Stimulated activated CD4-positive, alpha-beta T cell treated with anti-CD3 and anti-CD28 coated beads, Interleukin-12 subunit alpha, Interleukin-12 subunit beta, amount 100 ng/mL, for 48 hours (primary cell): Measurements from ENCODE around the gene ADCYAP1.

Experiments used
- DNase-seq, 3 donors: peaks; one replicate each; pipeline ENCODE4 v3.0.0-alpha.2; 2020; ENCODE audit warnings: low read depth in 2 of 3, low spot score in 1 of 3

The ADCYAP1 gene

DNA sequence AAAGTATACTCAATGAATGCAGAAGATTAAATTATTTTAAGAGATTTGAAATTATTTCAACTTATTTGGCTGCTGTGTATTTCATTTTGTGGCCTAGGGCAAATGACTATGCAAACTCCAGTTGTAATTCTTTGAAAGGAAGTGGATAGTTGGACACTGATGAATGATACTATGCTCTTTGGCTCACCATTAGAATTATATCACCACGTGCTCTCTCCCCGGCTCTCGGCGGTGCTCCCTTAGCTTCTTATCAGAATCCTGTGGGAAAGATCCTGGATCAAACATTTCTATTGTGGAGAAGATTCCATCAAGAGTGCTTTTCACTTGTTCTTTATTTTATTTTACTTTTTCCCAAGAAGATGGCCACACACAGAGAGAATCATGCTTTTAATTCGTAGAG is 55.2 kb downstream of the ADCYAP1 start:
- DNase-seq: no peak
